ENCODE measurements around the gene FDX2. TPM values are rescaled to one million over a fixed set of nuclear protein-coding genes. Genes with fewer than 3 reads are reported as not detected.
"Not testable (repeated sequence)": the region's sequence is repeated elsewhere in the genome, so short reads cannot be mapped to it uniquely, and the experiment has no call there.

The FDX2 gene
- total RNA-seq, 1 donor from 2014 or later, result 16.0 TPM

DNA sequence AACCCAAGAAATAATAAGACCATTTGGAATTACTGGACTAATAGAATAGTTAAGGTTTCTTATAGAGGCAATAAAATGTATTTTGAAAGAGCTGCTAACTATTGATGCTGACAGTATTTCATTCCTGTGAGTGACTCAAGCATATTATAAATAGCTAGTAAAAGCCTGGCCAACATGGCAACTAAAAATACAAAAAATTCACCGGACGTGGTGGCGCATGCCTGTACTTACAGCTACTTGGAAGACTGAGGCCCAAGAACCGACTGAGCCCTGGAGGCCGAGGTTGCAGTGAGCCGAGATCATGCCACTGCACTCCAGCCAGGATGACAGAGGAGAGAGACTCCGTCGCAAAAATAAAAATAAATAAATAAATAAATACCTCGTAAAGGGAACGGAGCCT lies 29.0 kb upstream of the FDX2 start:
- no peak overlapping the region for H3K27ac Mint-ChIP-seq (ENCODE audit: unreplicated experiment)
- peaks cover 2% of the 10 kb centered on the region for H3K27me3 Mint-ChIP-seq (ENCODE audit: unreplicated experiment)
- TF ChIP-seq, protein P1, sequence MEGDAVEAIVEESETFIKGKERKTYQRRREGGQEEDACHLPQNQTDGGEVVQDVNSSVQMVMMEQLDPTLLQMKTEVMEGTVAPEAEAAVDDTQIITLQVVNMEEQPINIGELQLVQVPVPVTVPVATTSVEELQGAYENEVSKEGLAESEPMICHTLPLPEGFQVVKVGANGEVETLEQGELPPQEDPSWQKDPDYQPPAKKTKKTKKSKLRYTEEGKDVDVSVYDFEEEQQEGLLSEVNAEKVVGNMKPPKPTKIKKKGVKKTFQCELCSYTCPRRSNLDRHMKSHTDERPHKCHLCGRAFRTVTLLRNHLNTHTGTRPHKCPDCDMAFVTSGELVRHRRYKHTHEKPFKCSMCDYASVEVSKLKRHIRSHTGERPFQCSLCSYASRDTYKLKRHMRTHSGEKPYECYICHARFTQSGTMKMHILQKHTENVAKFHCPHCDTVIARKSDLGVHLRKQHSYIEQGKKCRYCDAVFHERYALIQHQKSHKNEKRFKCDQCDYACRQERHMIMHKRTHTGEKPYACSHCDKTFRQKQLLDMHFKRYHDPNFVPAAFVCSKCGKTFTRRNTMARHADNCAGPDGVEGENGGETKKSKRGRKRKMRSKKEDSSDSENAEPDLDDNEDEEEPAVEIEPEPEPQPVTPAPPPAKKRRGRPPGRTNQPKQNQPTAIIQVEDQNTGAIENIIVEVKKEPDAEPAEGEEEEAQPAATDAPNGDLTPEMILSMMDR (IDR thresholded peaks at IDR 0.05; ENCODE audit: partially characterized antibody, unreplicated experiment), result no peak
- H3K9me3 Mint-ChIP-seq (ENCODE audit: unreplicated experiment), result peaks cover 5% of the 10 kb centered on the region
- no peak overlapping the region for H3K4me3 Mint-ChIP-seq (ENCODE audit: unreplicated experiment)
- DNase-seq, result no peak
- no peaks in the 10 kb centered on the region for H3K36me3 Mint-ChIP-seq (ENCODE audit: unreplicated experiment)
- no peaks in the 10 kb centered on the region for H3K4me1 Mint-ChIP-seq (ENCODE audit: low read depth, unreplicated experiment)

DNA sequence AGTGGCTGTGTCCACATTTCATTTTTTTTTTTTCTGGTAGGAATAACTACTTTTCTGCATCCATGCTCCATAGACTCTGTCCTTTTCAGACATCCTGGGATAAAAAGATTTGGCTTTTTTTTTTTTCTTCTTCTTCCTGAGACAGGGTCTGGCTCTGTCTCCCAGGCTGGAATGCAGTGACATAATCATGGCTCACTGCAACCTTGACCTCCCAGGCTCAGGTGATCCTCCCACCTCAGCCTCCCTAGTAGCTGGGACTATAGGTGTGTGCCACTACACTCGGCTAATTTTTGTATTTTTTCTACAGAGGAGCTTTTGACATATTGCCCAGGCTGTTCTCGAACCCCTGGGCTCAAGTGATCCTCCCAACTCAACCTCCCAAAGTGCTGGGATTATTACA lies 27.7 kb upstream of the FDX2 start:
- TF ChIP-seq, protein P1 (IDR thresholded peaks at IDR 0.05; ENCODE audit: partially characterized antibody, unreplicated experiment), result no peak
- Mint-ChIP-seq H3K27me3 (ENCODE audit: unreplicated experiment) (peaks cover 4% of the 10 kb centered on the region), H3K36me3 (ENCODE audit: unreplicated experiment) (no peaks in the 10 kb centered on the region), H3K27ac (ENCODE audit: unreplicated experiment) (no peak overlapping the region), H3K4me1 (ENCODE audit: low read depth, unreplicated experiment) (no peaks in the 10 kb centered on the region), H3K9me3 (ENCODE audit: unreplicated experiment) (peaks cover 5% of the 10 kb centered on the region), H3K4me3 (ENCODE audit: unreplicated experiment) (no peak overlapping the region)
- no peak for DNase-seq

GRCh38 chr19:10339977-10340376 lies 24.2 kb upstream of the FDX2 start:
- TF ChIP-seq, protein P1 (IDR thresholded peaks at IDR 0.05; ENCODE audit: partially characterized antibody, unreplicated experiment), result no peak
- Mint-ChIP-seq H3K27ac (ENCODE audit: unreplicated experiment) (no peak overlapping the region), H3K4me1 (ENCODE audit: low read depth, unreplicated experiment) (no peaks in the 10 kb centered on the region), H3K36me3 (ENCODE audit: unreplicated experiment) (no peaks in the 10 kb centered on the region), H3K9me3 (ENCODE audit: unreplicated experiment) (peaks cover 7% of the 10 kb centered on the region), H3K27me3 (ENCODE audit: unreplicated experiment) (peaks cover 4% of the 10 kb centered on the region), H3K4me3 (ENCODE audit: unreplicated experiment) (no peak overlapping the region)
- no peak for DNase-seq

DNA sequence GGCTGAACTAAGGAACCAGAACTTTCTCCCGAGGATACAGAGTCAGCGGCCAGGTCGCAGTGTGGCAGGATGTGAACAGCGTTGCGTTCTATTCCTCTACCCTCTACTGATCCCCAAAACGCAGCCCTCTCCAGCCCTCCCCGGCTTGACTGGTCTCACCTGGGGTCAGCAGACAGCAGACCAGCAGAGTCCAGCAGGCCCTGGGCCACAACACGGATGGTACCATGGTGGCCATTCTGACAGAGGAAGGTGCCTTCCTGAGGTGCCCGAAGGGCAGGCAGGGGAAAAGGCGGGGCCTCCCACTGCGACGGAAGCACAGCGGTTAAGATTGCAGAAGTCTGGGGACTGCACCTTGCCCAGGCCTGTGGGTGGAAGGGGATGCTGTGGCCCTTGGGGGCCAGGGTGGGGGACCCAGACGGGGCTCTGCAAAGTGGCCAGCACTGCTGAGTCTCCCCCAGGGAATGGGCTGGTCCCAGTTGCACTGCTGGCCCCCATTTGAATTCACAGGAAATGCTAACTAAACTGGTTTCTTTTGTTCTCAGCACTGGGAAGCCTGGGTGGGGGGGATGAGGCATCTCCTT lies 23.7 kb upstream of the FDX2 start, which contains the start of gene ICAM3:
Gene ICAM3 (minus strand): TSS at position 245 of the 581 bp plus-strand sequence. CDS start 10 bp downstream, at position 235.
- H3K4me3 Mint-ChIP-seq (ENCODE audit: unreplicated experiment), result no peak within 1 kb of the TSS
- H3K36me3 Mint-ChIP-seq (ENCODE audit: unreplicated experiment), result no peaks in the 10 kb centered on the region

DNA sequence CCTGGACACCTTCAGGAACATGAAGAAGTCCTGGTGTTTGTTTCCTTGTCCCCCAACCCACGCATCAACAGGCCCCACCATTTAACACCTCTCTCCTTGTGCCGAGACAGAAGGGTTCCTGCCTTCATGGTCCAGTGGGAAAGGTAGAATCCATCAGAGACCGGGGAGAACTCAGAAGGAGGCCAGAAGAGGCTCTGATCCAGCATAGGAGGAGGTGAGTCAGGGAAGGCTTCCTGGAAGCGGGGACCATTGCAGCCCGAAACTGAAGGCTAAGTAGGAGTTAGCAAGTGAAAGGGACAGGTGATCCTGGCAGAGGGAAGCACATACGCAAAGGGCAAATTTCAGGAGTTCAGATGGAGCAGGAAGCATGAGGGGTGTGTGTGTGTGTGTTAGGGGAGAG lies 23.1 kb upstream of the FDX2 start:
- Mint-ChIP-seq H3K4me1 (ENCODE audit: low read depth, unreplicated experiment) (peaks cover 1% of the 10 kb centered on the region), H3K27me3 (ENCODE audit: unreplicated experiment) (peaks cover 7% of the 10 kb centered on the region), H3K27ac (ENCODE audit: unreplicated experiment) (no peak overlapping the region), H3K36me3 (ENCODE audit: unreplicated experiment) (no peaks in the 10 kb centered on the region), H3K4me3 (ENCODE audit: unreplicated experiment) (no peak overlapping the region), H3K9me3 (ENCODE audit: unreplicated experiment) (peaks cover 9% of the 10 kb centered on the region)
- no peak for DNase-seq
- TF ChIP-seq, protein P1 (IDR thresholded peaks at IDR 0.05; ENCODE audit: partially characterized antibody, unreplicated experiment), result no peak

More for the DNA sequence above, 23.7 kb upstream of the FDX2 start, which contains the start of gene ICAM3:
- DNase-seq, result no peak
- TF ChIP-seq, protein P1 (IDR thresholded peaks at IDR 0.05; ENCODE audit: partially characterized antibody, unreplicated experiment), result no peak
- Mint-ChIP-seq H3K4me1 (ENCODE audit: low read depth, unreplicated experiment) (no peaks in the 10 kb centered on the region), H3K27me3 (ENCODE audit: unreplicated experiment) (peaks cover 4% of the 10 kb centered on the region), H3K27ac (ENCODE audit: unreplicated experiment) (no peak within 1 kb of the TSS), H3K9me3 (ENCODE audit: unreplicated experiment) (peaks cover 7% of the 10 kb centered on the region)

GRCh38 chr19:10336725-10337124 lies 20.9 kb upstream of the FDX2 start:
- H3K36me3 Mint-ChIP-seq (ENCODE audit: unreplicated experiment); DNase-seq; H3K4me3 Mint-ChIP-seq (ENCODE audit: unreplicated experiment); H3K9me3 Mint-ChIP-seq (ENCODE audit: unreplicated experiment); H3K27ac Mint-ChIP-seq (ENCODE audit: unreplicated experiment); H3K4me1 Mint-ChIP-seq (ENCODE audit: low read depth, unreplicated experiment); H3K27me3 Mint-ChIP-seq (ENCODE audit: unreplicated experiment): not testable (repeated sequence)

Data from glutamatergic neuron (in vitro differentiated cells).